ENCODE measurements around the gene C10orf90.

The C10orf90 gene

GRCh38 chr10:126527645-126528314, 142.7 kb downstream of the C10orf90 start:
- TF ChIP-seq CTCF (IDR thresholded peaks at IDR 0.05; ENCODE audit: insufficient read depth, low read depth, low read length, missing control alignments), result no peak
- no peak for DNase-seq (ENCODE audit: low read depth)
- no peak overlapping the region for H3K4me3 ChIP-seq (ENCODE audit: low read length)

GRCh38 chr10:126525326-126525725, 145.2 kb downstream of the C10orf90 start:
- no peak overlapping the region for H3K4me3 ChIP-seq (ENCODE audit: low read length)
- TF ChIP-seq CTCF (IDR thresholded peaks at IDR 0.05; ENCODE audit: insufficient read depth, low read depth, low read length, missing control alignments), result no peak
- no peak for DNase-seq (ENCODE audit: low read depth)

GRCh38 chr10:126524526-126524925, 146.0 kb downstream of the C10orf90 start:
- DNase-seq (ENCODE audit: low read depth), result no peak
- no peak overlapping the region for H3K4me3 ChIP-seq (ENCODE audit: low read length)
- no peak for TF ChIP-seq CTCF (IDR thresholded peaks at IDR 0.05; ENCODE audit: insufficient read depth, low read depth, low read length, missing control alignments)

GRCh38 chr10:126523071-126523470, 147.4 kb downstream of the C10orf90 start:
- no peak overlapping the region for H3K4me3 ChIP-seq (ENCODE audit: low read length)
- TF ChIP-seq CTCF (IDR thresholded peaks at IDR 0.05; ENCODE audit: insufficient read depth, low read depth, low read length, missing control alignments), result no peak
- no peak for DNase-seq (ENCODE audit: low read depth)

- H3K4me3 ChIP-seq (ENCODE audit: low read length), result no peak overlapping the region
- DNase-seq (ENCODE audit: low read depth), result peak; percentile 46
- TF ChIP-seq CTCF (IDR thresholded peaks at IDR 0.05; ENCODE audit: insufficient read depth, low read depth, low read length, missing control alignments), result no peak
Observed at GRCh38 chr10:126521399-126521798, 149.1 kb downstream of the C10orf90 start.

- H3K4me3 ChIP-seq (ENCODE audit: low read length), result no peak overlapping the region
- TF ChIP-seq CTCF (IDR thresholded peaks at IDR 0.05; ENCODE audit: insufficient read depth, low read depth, low read length, missing control alignments), result no peak
- no peak for DNase-seq (ENCODE audit: low read depth)
Observed at GRCh38 chr10:126520751-126521317, 149.7 kb downstream of the C10orf90 start.

- H3K4me3 ChIP-seq (ENCODE audit: low read length), result no peak overlapping the region
- no peak for TF ChIP-seq CTCF (IDR thresholded peaks at IDR 0.05; ENCODE audit: insufficient read depth, low read depth, low read length, missing control alignments)
- DNase-seq (ENCODE audit: low read depth), result no peak
Observed at GRCh38 chr10:126519992-126520391, 150.5 kb downstream of the C10orf90 start.

All from epithelial cell of esophagus (primary cell).